IMR-90 (cell line): Measurements from ENCODE around the gene RBFOX1. TPM values are rescaled to one million over a fixed set of nuclear protein-coding genes. Genes with fewer than 3 reads are reported as not detected.

ENCODE experiments used
- ATAC-seq: fragments of 200-7000 bp; cut with Tn5 transposase; 2 replicates; pipeline ENCODE4 v1.9.1; 2020; ENCODE audit warnings: low read depth, mild to moderate bottlenecking, moderate library complexity
- BruUV-seq: library from RNA; stranded (reverse); fragments of 400-500 nt; replicated peaks from 2 replicates; lab custom pipeline; 2021; lab: Mats Ljungman, UMichigan
- CTCF ChIA-PET: fragments of 300-600 bp; formaldehyde crosslinking; extraction: SDS; loops from one replicate; lab custom pipeline; 2021; ENCODE audit warnings: antibody characterized with exemption; lab: Yijun Ruan, JAX
- POLR2A ChIA-PET: fragments of 300-600 bp; sonication (Branson Sonifier 250); formaldehyde crosslinking; loops from one replicate; lab custom pipeline; 2022; ENCODE audit warnings: antibody characterized with exemption; ENCODE audit not compliant: unreplicated experiment; lab: Charles Lee
- DNase-seq: peaks from one replicate; pipeline ENCODE4 v3.0.0; 2013
- H2AFZ ChIP-seq: replicated peaks from 2 replicates; pipeline ENCODE3; 2013; ENCODE audit warnings: low read length, mild to moderate bottlenecking; ENCODE audit not compliant: poor library complexity
- H2AK5ac ChIP-seq: 2 replicates; pipeline ENCODE4 v1.6.1; 2013; ENCODE audit warnings: low read depth, low read length, inconsistent platforms
- H2AK9ac ChIP-seq: replicated peaks from 2 replicates; pipeline ENCODE3; 2013; ENCODE audit warnings: mild to moderate bottlenecking, low read depth, low read length, moderate library complexity; ENCODE audit not compliant: poor library complexity
- H2BK120ac ChIP-seq: 2 replicates; pipeline ENCODE4 v1.6.1; 2013; ENCODE audit warnings: low read depth, low read length, inconsistent platforms
- H2BK15ac ChIP-seq: 3 replicates; pipeline ENCODE4 v1.6.1; 2013; ENCODE audit warnings: low read depth, low read length, inconsistent platforms
- H2BK20ac ChIP-seq: 2 replicates; pipeline ENCODE4 v1.6.1; 2013; ENCODE audit warnings: low read depth, mild to moderate bottlenecking, inconsistent platforms, low read length, moderate library complexity
- H2BK5ac ChIP-seq: 2 replicates; pipeline ENCODE4 v1.6.1; 2013; ENCODE audit warnings: mild to moderate bottlenecking, low read depth, low read length, inconsistent platforms; ENCODE audit not compliant: poor library complexity, severe bottlenecking
- H3K14ac ChIP-seq: replicated peaks from 2 replicates; pipeline ENCODE4 v1.6.1; 2013; ENCODE audit warnings: low read depth, low read length, inconsistent platforms
- H3K18ac ChIP-seq: 2 replicates; pipeline ENCODE4 v1.6.1; 2013; ENCODE audit warnings: low read depth, low read length, control low read depth
- H3K23ac ChIP-seq: 2 replicates; pipeline ENCODE4 v1.6.1; 2013; ENCODE audit warnings: low read depth, low read length, inconsistent platforms
- H3K27ac ChIP-seq: 2 replicates; pipeline ENCODE4 v1.5.1; 2013; ENCODE audit warnings: mild to moderate bottlenecking, control low read depth, low read length; ENCODE audit not compliant: insufficient read depth
- H3K27me3 ChIP-seq: 2 replicates; pipeline ENCODE4 v1.6.1; 2013; ENCODE audit warnings: low read length; ENCODE audit not compliant: control insufficient read depth, insufficient read depth
- H3K36me3 ChIP-seq: 2 replicates; pipeline ENCODE4 v1.6.1; 2013; ENCODE audit warnings: low read length, mixed read lengths; ENCODE audit not compliant: control insufficient read depth, insufficient read depth
- H3K4ac ChIP-seq: 2 replicates; pipeline ENCODE4 v1.6.1; 2013; ENCODE audit warnings: low read depth, low read length, inconsistent platforms
- H3K4me1 ChIP-seq: 2 replicates; pipeline ENCODE4 v1.6.1; 2013; ENCODE audit warnings: low read length, mixed read lengths; ENCODE audit not compliant: control insufficient read depth, insufficient read depth
- H3K4me2 ChIP-seq: 2 replicates; pipeline ENCODE4 v1.6.1; 2013; ENCODE audit warnings: low read depth, mild to moderate bottlenecking, control low read depth, low read length, moderate library complexity
- H3K4me3 ChIP-seq: 2 replicates; pipeline ENCODE4 v1.5.1; 2013; ENCODE audit warnings: low read depth, mild to moderate bottlenecking, control low read depth, low read length, moderate library complexity; ENCODE audit not compliant: insufficient read depth
- H3K56ac ChIP-seq: 2 replicates; pipeline ENCODE4 v1.6.1; 2013; ENCODE audit warnings: low read length, inconsistent platforms; ENCODE audit not compliant: insufficient read depth; ENCODE audit errors: extremely low read depth
- H3K79me1 ChIP-seq, 2 experiments: 2 replicates each; pipeline ENCODE4 v1.6.1; 2013; ENCODE audit warnings: low read length in 2 of 2, inconsistent platforms in 1 of 2, low read depth in 1 of 2
- H3K9ac ChIP-seq: 2 replicates; pipeline ENCODE4 v1.6.1; 2013; ENCODE audit warnings: low read depth, low read length, control low read depth
- H3K9me1 ChIP-seq: 2 replicates; pipeline ENCODE4 v1.6.1; 2013; ENCODE audit warnings: low read length, inconsistent platforms; ENCODE audit not compliant: insufficient read depth
- H3K9me3 ChIP-seq: 2 replicates; pipeline ENCODE4 v1.6.1; 2013; ENCODE audit warnings: low read length; ENCODE audit not compliant: control insufficient read depth, insufficient read depth
- H4K20me1 ChIP-seq: 2 replicates; pipeline ENCODE4 v1.6.1; 2013; ENCODE audit warnings: low read length, inconsistent platforms; ENCODE audit not compliant: insufficient read depth
- H4K5ac ChIP-seq: 2 replicates; pipeline ENCODE4 v1.6.1; 2013; ENCODE audit warnings: mild to moderate bottlenecking, low read depth, low read length, control low read depth
- H4K8ac ChIP-seq, 2 experiments: 2 replicates each; pipeline ENCODE4 v1.6.1; 2013; ENCODE audit warnings: low read depth in 2 of 2, low read length in 2 of 2, control low read depth in 1 of 2, inconsistent platforms in 1 of 2
- H4K91ac ChIP-seq: 2 replicates; pipeline ENCODE4 v1.6.1; 2013; ENCODE audit warnings: low read depth, low read length, inconsistent platforms; ENCODE audit not compliant: insufficient read depth
- CHD1 ChIP-seq: IDR thresholded peaks from 2 replicates; pipeline ENCODE4 v1.6.1; 2012; ENCODE audit warnings: low read depth, low read length, improper control_type of control experiment
- CTCF ChIP-seq: conservative IDR thresholded peaks from 2 replicates; pipeline ENCODE4 v1.5.1; 2012; ENCODE audit warnings: mild to moderate bottlenecking, low read depth, low read length, improper control_type of control experiment
- MAFK ChIP-seq: IDR thresholded peaks from 2 replicates; pipeline ENCODE4 v1.6.1; 2012; ENCODE audit warnings: low read depth, low read length, improper control_type of control experiment
- MAZ ChIP-seq: IDR thresholded peaks from 2 replicates; pipeline ENCODE4 v1.6.1; 2012; ENCODE audit warnings: low read depth, mild to moderate bottlenecking, low read length, improper control_type of control experiment, moderate library complexity, borderline replicate concordance
- MXI1 ChIP-seq: IDR thresholded peaks from 2 replicates; pipeline ENCODE4 v1.6.1; 2012; ENCODE audit warnings: low read depth, mild to moderate bottlenecking, low read length, moderate library complexity, borderline replicate concordance
- NFE2L2 ChIP-seq: fragments of 150-350 bp; IDR thresholded peaks from 2 replicates; pipeline ENCODE4 v1.6.1; 2016; ENCODE audit warnings: low read depth, mild to moderate bottlenecking, low read length
- RAD21 ChIP-seq: IDR thresholded peaks from 2 replicates; pipeline ENCODE4 v1.6.1; 2012; ENCODE audit warnings: low read length, improper control_type of control experiment
- RCOR1 ChIP-seq: IDR thresholded peaks from 2 replicates; pipeline ENCODE4 v1.6.1; 2012; ENCODE audit warnings: mild to moderate bottlenecking, low read length, improper control_type of control experiment; ENCODE audit not compliant: insufficient replicate concordance
- RFX5 ChIP-seq: IDR thresholded peaks from 2 replicates; pipeline ENCODE4 v1.8.0; 2012; ENCODE audit warnings: low read depth, mild to moderate bottlenecking, low read length, moderate library complexity
- WGBS, 2 experiments: methylation state at CpG; one replicate each; pipeline versions ENCODE4 v1.1.5 to v1.1.7; 2013; ENCODE audit warnings: missing lambda C conversion rate in 2 of 2; ENCODE audit not compliant: insufficient read length in 1 of 2; ENCODE audit errors: extremely low coverage in 2 of 2; 5-methylcytosine and 5-hydroxymethylcytosine counted together
- dilution Hi-C: fragments of 300-500 bp; cut with HindIII; formaldehyde crosslinking; loops from one replicate; pipeline ENCODE4 v1.14.3; 2018; ENCODE audit warnings: low sequenced_read_pairs; ENCODE audit not compliant: unreplicated experiment
- in situ Hi-C: fragments of 300-500 bp; cut with MboI; formaldehyde crosslinking; loops from 3 replicates; pipeline ENCODE4 v1.14.3; 2019; ENCODE audit warnings: low sequenced_read_pairs, inconsistent platforms, mixed read lengths
- intact Hi-C: fragments of 100-400 bp; cut with micrococcal nuclease; formaldehyde crosslinking; loops from 2 replicates; pipeline ENCODE4 v1.10.0; 2022
- polyA plus RNA-seq, 3 experiments: library from polyadenylated mRNA; depleted of rRNA; stranded (reverse); fragments of >200 nt; gene quantifications; 2 replicates each; pipeline ENCODE4 v1.2.3, GENCODE V29; 2012; ENCODE audit warnings: low replicate concordance in 1 of 3
- total RNA-seq: library from RNA; depleted of rRNA; stranded (reverse); fragments of >200 nt; gene quantifications from 2 replicates; pipeline ENCODE4 v1.2.3, GENCODE V29; 2012

RBFOX1 gene
- total and polyA plus RNA-seq, 2 of the 4 experiments (the other 2 are of a cell fraction): not detected

- Histone ChIP-seq H3K9me1 (no peaks in the 10 kb centered on the region), H2BK120ac (no peak overlapping the region), H3K79me1 (no peaks in the 10 kb centered on the region), H2BK15ac (no peak overlapping the region), H3K9me3 (peaks cover 18% of the 10 kb centered on the region), H3K14ac (no peak overlapping the region), H2AK5ac (no peak overlapping the region), H4K20me1 (no peaks in the 10 kb centered on the region), H3K4ac (no peak overlapping the region), H3K27ac (no peak overlapping the region), H3K4me2 (no peak overlapping the region), H3K4me1 (no peaks in the 10 kb centered on the region), H2AFZ (no peak overlapping the region), H4K5ac (no peak overlapping the region), H3K23ac (no peak overlapping the region), H3K18ac (no peak overlapping the region), H3K9ac (no peak overlapping the region), H2BK20ac (no peak overlapping the region), H2BK5ac (no peak overlapping the region), H4K91ac (no peak overlapping the region), H3K27me3 (no peaks in the 10 kb centered on the region), H3K36me3 (no peaks in the 10 kb centered on the region), H3K4me3 (no peak overlapping the region), H3K56ac (no peak overlapping the region), H2AK9ac (no peak overlapping the region), H4K8ac (no peak overlapping the region)
- in situ Hi-C loops (no loop called here), dilution Hi-C loops (no loop called here), intact Hi-C loops (no loop called here)
- no peak for ATAC-seq
- CTCF ChIA-PET: no interaction called here
- TF ChIP-seq MAZ (no peak), CTCF (no peak), NFE2L2 (no peak), RCOR1 (no peak), RAD21 (no peak), MXI1 (no peak), CHD1 (no peak), RFX5 (no peak), MAFK (no peak)
- no CpG with 5 or more reads among the region's 4 CpGs for WGBS, 2 experiments
- BruUV-seq: no TSS peak
- DNase-seq: no peak
- POLR2A ChIA-PET: no interaction called here
Measured at GRCh38 chr16:7513429-7513828, 180.8 kb downstream of the RBFOX1 start.
